Hepatocyte (in vitro differentiated cells): ENCODE results near the gene VILL. TPM values are rescaled to one million over a fixed set of nuclear protein-coding genes. Genes with fewer than 3 reads are reported as not detected.
A peak's percentile ranks its signal among the peaks of the same experiment; 100 is the strongest.

ENCODE experiments used
- DNase-seq: peaks from one replicate; pipeline ENCODE4 v3.0.0-alpha.2; 2016; ENCODE audit warnings: low spot score
- H2AFZ ChIP-seq: fragments of 200-600 bp; sonication (generic); 2 replicates; pipeline ENCODE4 v1.6.0; 2016; ENCODE audit warnings: antibody characterized with exemption, mild to moderate bottlenecking
- H3K27ac ChIP-seq: fragments of 200-600 bp; sonication (generic); 2 replicates; pipeline ENCODE4 v1.5.1; 2016; ENCODE audit warnings: mild to moderate bottlenecking
- H3K27me3 ChIP-seq: fragments of 200-600 bp; sonication (generic); 2 replicates; pipeline ENCODE4 v1.6.1; 2016
- H3K36me3 ChIP-seq: fragments of 200-600 bp; sonication (generic); replicated peaks from 2 replicates; pipeline ENCODE4 v1.5.1; 2016; ENCODE audit warnings: low read depth; ENCODE audit not compliant: insufficient read depth
- H3K4me1 ChIP-seq: fragments of 200-600 bp; sonication (generic); 2 replicates; pipeline ENCODE4 v1.5.1; 2016; ENCODE audit warnings: mild to moderate bottlenecking, moderate library complexity; ENCODE audit not compliant: insufficient read depth
- H3K4me2 ChIP-seq: fragments of 200-600 bp; sonication (generic); 2 replicates; pipeline ENCODE4 v1.6.0; 2016
- H3K4me3 ChIP-seq: fragments of 200-600 bp; sonication (generic); 2 replicates; pipeline ENCODE4 v1.5.1; 2016; ENCODE audit warnings: mild to moderate bottlenecking
- H3K79me2 ChIP-seq: fragments of 200-600 bp; sonication (generic); 2 replicates; pipeline ENCODE4 v1.6.0; 2017; ENCODE audit warnings: mild to moderate bottlenecking
- H3K9me2 ChIP-seq: fragments of 200-600 bp; sonication (generic); replicated peaks from 2 replicates; pipeline ENCODE4 v1.6.0; 2017; ENCODE audit warnings: mild to moderate bottlenecking; ENCODE audit not compliant: insufficient read depth
- H3K9me3 ChIP-seq: fragments of 200-600 bp; sonication (generic); 2 replicates; pipeline ENCODE4 v1.5.1; 2016; ENCODE audit warnings: low read depth, mild to moderate bottlenecking
- H4K20me1 ChIP-seq: fragments of 200-600 bp; sonication (generic); 2 replicates; pipeline ENCODE4 v1.6.0; 2016; ENCODE audit warnings: mild to moderate bottlenecking; ENCODE audit not compliant: insufficient read depth, poor library complexity, severe bottlenecking
- EZH2 ChIP-seq: fragments of 200-600 bp; sonication (generic); IDR thresholded peaks from 2 replicates; pipeline ENCODE4 v1.6.1; 2016; ENCODE audit warnings: antibody characterized with exemption, mild to moderate bottlenecking, borderline replicate concordance
- EZH2phosphoT487 ChIP-seq: fragments of 200-600 bp; sonication (generic); IDR thresholded peaks from one replicate; pipeline ENCODE4 v1.6.1; 2018; ENCODE audit warnings: antibody characterized with exemption, mild to moderate bottlenecking, low read depth, moderate library complexity; ENCODE audit not compliant: unreplicated experiment, severe bottlenecking
- WGBS: methylation state at CpG from one replicate; pipeline ENCODE4 v1.1.6; 2016; ENCODE audit warnings: low lambda C conversion rate; ENCODE audit errors: missing lambda C conversion rate; 5-methylcytosine and 5-hydroxymethylcytosine counted together
- polyA plus RNA-seq: library from polyadenylated mRNA; unstranded; fragments of >200 nt; fragmentation: Nextera tagmentation; extraction: Ambion mirVana; gene quantifications from 2 replicates; pipeline ENCODE4 v1.2.1, GENCODE V29; 2016
- total RNA-seq: library from RNA; depleted of rRNA; stranded (reverse); fragments of >200 nt; gene quantifications from 2 replicates; pipeline ENCODE4 v1.2.3, GENCODE V29; 2014
- TF ChIP-seq, protein P1 (sequence below): fragments of 200-600 bp; sonication (generic); IDR thresholded peaks from 2 replicates; pipeline ENCODE4 v1.5.1; 2016; ENCODE audit warnings: antibody characterized with exemption, mild to moderate bottlenecking; ENCODE audit not compliant: poor library complexity

VILL gene
- total RNA-seq (47.0 and 47.4 TPM in 2 replicates), polyA plus RNA-seq (39.3 and 39.7 TPM in 2 replicates)

GRCh38 chr3:37990527-37990926, at the start of gene VILL:
Gene VILL, plus strand, starts transcription at chr3:37990786. Its CDS starts 2,887 bp downstream, at chr3:37993673.
- no peaks in the 10 kb centered on the region for H3K9me2 ChIP-seq
- peaks cover 67% of the 10 kb centered on the region for H3K4me1 ChIP-seq
- no peaks in the 10 kb centered on the region for H3K9me3 ChIP-seq
- H3K79me2 ChIP-seq, result peaks cover 13% of the 10 kb centered on the region
- H3K27me3 ChIP-seq, result no peaks in the 10 kb centered on the region
- TF ChIP-seq EZH2phosphoT487 (no peak), EZH2 (no peak)
- TF ChIP-seq, protein P1, sequence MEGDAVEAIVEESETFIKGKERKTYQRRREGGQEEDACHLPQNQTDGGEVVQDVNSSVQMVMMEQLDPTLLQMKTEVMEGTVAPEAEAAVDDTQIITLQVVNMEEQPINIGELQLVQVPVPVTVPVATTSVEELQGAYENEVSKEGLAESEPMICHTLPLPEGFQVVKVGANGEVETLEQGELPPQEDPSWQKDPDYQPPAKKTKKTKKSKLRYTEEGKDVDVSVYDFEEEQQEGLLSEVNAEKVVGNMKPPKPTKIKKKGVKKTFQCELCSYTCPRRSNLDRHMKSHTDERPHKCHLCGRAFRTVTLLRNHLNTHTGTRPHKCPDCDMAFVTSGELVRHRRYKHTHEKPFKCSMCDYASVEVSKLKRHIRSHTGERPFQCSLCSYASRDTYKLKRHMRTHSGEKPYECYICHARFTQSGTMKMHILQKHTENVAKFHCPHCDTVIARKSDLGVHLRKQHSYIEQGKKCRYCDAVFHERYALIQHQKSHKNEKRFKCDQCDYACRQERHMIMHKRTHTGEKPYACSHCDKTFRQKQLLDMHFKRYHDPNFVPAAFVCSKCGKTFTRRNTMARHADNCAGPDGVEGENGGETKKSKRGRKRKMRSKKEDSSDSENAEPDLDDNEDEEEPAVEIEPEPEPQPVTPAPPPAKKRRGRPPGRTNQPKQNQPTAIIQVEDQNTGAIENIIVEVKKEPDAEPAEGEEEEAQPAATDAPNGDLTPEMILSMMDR, result no peak
- H3K36me3 ChIP-seq, result no peaks in the 10 kb centered on the region
- no peak within 1 kb of the TSS for H2AFZ ChIP-seq
- H3K27ac ChIP-seq, result peak within 1 kb of the TSS; percentile 99
- peak; percentile 39 for DNase-seq
- H4K20me1 ChIP-seq, result no peaks in the 10 kb centered on the region
- WGBS, result 68% methylated on average over 10 of the region's 10 CpGs
- H3K4me3 ChIP-seq, result no peak within 1 kb of the TSS
- H3K4me2 ChIP-seq, result peak within 1 kb of the TSS; percentile 67

- Histone ChIP-seq H3K4me1 (peaks cover 59% of the 10 kb centered on the region), H3K9me2 (no peaks in the 10 kb centered on the region), H3K4me3 (no peak overlapping the region), H3K9me3 (no peaks in the 10 kb centered on the region), H3K4me2 (peak overlapping the region; percentile 65), H3K27me3 (no peaks in the 10 kb centered on the region), H3K79me2 (peaks cover 61% of the 10 kb centered on the region), H3K36me3 (no peaks in the 10 kb centered on the region), H3K27ac (peak overlapping the region; percentile 56), H4K20me1 (no peaks in the 10 kb centered on the region), H2AFZ (no peak overlapping the region)
- WGBS, result 48% methylated on average over 12 of the region's 12 CpGs
- TF ChIP-seq EZH2phosphoT487 (no peak), EZH2 (no peak)
- TF ChIP-seq, protein P1, result no peak
- no peak for DNase-seq
These were observed 48.7 kb upstream of the VILL start for GRCh38 chr3:37941608-37942508.

GRCh38 chr3:37942646-37943045, 47.9 kb upstream of the VILL start:
- Histone ChIP-seq H3K36me3 (no peaks in the 10 kb centered on the region), H3K4me3 (no peak overlapping the region), H3K27me3 (no peaks in the 10 kb centered on the region), H3K4me2 (peak overlapping the region; percentile 65), H3K4me1 (peaks cover 56% of the 10 kb centered on the region), H4K20me1 (no peaks in the 10 kb centered on the region), H3K79me2 (peaks cover 59% of the 10 kb centered on the region), H3K9me3 (no peaks in the 10 kb centered on the region), H3K9me2 (no peaks in the 10 kb centered on the region), H3K27ac (peak overlapping the region; percentile 56), H2AFZ (no peak overlapping the region)
- 100% methylated on average over 2 of the region's 2 CpGs for WGBS
- TF ChIP-seq EZH2, result no peak
- TF ChIP-seq, protein P1, result no peak
- TF ChIP-seq EZH2phosphoT487, result no peak
- no peak for DNase-seq
